K562 (cell line): Measurements from ENCODE around the gene MORF4L1. TPM values are rescaled to one million over a fixed set of nuclear protein-coding genes. Genes with fewer than 3 reads are reported as not detected.
"Not testable (repeated sequence)": the region's sequence is repeated elsewhere in the genome, so short reads cannot be mapped to it uniquely, and the experiment has no call there.

Source experiments
- ATAC-seq: fragments of 200-7000 bp; cut with Tn5 transposase; 3 replicates; pipeline ENCODE4 v1.9.1; 2020; ENCODE audit warnings: moderate library complexity
- BruUV-seq: library from RNA; stranded (reverse); fragments of 400-500 nt; replicated peaks from 2 replicates; lab custom pipeline; 2021; lab: Mats Ljungman, UMichigan
- CTCF ChIA-PET: fragments of 300-600 bp; formaldehyde crosslinking; extraction: SDS; loops from one replicate; lab custom pipeline; 2021; ENCODE audit warnings: low intra/inter-chr PET ratio; lab: Yijun Ruan, JAX
- POLR2A ChIA-PET: fragments of 300-600, 350-650 bp; sonication (Branson Sonifier 250); formaldehyde crosslinking; extraction: SDS; loops from one replicate; lab custom pipeline; 2021; ENCODE audit warnings: antibody characterized with exemption, inconsistent platforms; lab: Yijun Ruan, JAX
- DNase-seq, 4 experiments: peaks; one replicate each; pipeline versions ENCODE4 v3.0.0 to v3.0.0-alpha.2; 2011 to 2018; ENCODE audit warnings: low spot score in 3 of 4, mixed read lengths in 3 of 4; ENCODE audit errors: extremely low read depth in 1 of 4
- FAIRE-seq: peaks from 2 replicates; lab custom pipeline; 2011; peaks lifted over from hg19 to GRCh38; lab: Jason Lieb, UNC
- H2AFZ ChIP-seq: 2 replicates; pipeline ENCODE4 v1.6.0; 2011; ENCODE audit warnings: low read depth, low read length, control low read depth, inconsistent platforms
- H3K27ac ChIP-seq: fragments of 200-600 bp; 3 replicates; pipeline ENCODE4 v1.8.0; 2011; ENCODE audit warnings: low read depth, mild to moderate bottlenecking, control low read depth, inconsistent platforms, low read length, moderate library complexity, mixed read lengths; ENCODE audit errors: extremely low read depth
- H3K27me3 ChIP-seq, 2 experiments: fragments of 300-600 bp in 1 of 2; 2 replicates in 1 of 2; 3 replicates in 1 of 2; pipeline versions ENCODE4 v1.6.0 to v1.8.0; 2011; ENCODE audit warnings: inconsistent platforms in 2 of 2, low read length in 2 of 2, mild to moderate bottlenecking in 1 of 2, mixed read lengths in 1 of 2, moderate library complexity in 1 of 2; ENCODE audit not compliant: control insufficient read depth in 2 of 2, insufficient read depth in 2 of 2
- H3K36me3 ChIP-seq: fragments of 300-600 bp; 3 replicates; pipeline ENCODE4 v1.8.0; 2011; ENCODE audit warnings: mild to moderate bottlenecking, low read length, inconsistent platforms; ENCODE audit not compliant: control insufficient read depth, insufficient read depth
- H3K4me1 ChIP-seq, 2 experiments: fragments of 200-600 bp in 1 of 2; replicated peaks in 1 of 2; 2 replicates in 1 of 2; 3 replicates in 1 of 2; pipeline versions ENCODE4 v1.5.1 to v1.8.0; 2011; ENCODE audit warnings: inconsistent platforms in 2 of 2, low read length in 2 of 2, mild to moderate bottlenecking in 1 of 2, mixed read lengths in 1 of 2, moderate library complexity in 1 of 2; ENCODE audit not compliant: control insufficient read depth in 2 of 2, insufficient read depth in 2 of 2
- H3K4me2 ChIP-seq: 2 replicates; pipeline ENCODE4 v1.6.1; 2011; ENCODE audit warnings: low read length, control low read depth, inconsistent platforms, mixed read lengths; ENCODE audit not compliant: insufficient read depth
- H3K4me3 ChIP-seq: fragments of 200-600 bp; sonication (generic), shearing (Covaris generic); 2 replicates; pipeline ENCODE4 v1.5.1; 2016; ENCODE audit warnings: control low read depth, inconsistent platforms
- H3K79me2 ChIP-seq: fragments of 200-600 bp; 3 replicates; pipeline ENCODE4 v1.8.0; 2011; ENCODE audit warnings: low read length, inconsistent platforms; ENCODE audit not compliant: control insufficient read depth, insufficient read depth
- H3K9ac ChIP-seq, 2 experiments: 2 replicates each; pipeline versions ENCODE4 v1.6.0 to v1.6.1; 2011; ENCODE audit warnings: low read depth in 2 of 2, low read length in 2 of 2, control low read depth in 1 of 2, inconsistent platforms in 1 of 2, mild to moderate bottlenecking in 1 of 2, mixed read lengths in 1 of 2; ENCODE audit not compliant: insufficient read depth in 1 of 2
- H3K9me1 ChIP-seq: one replicate; pipeline ENCODE4 v1.6.0; 2011; ENCODE audit warnings: inconsistent platforms, mild to moderate bottlenecking, low read length, moderate library complexity; ENCODE audit not compliant: control insufficient read depth, insufficient read depth
- H3K9me3 ChIP-seq: replicated peaks from 2 replicates; pipeline ENCODE4 v1.5.1; 2011; ENCODE audit warnings: low read depth, low read length, inconsistent platforms; ENCODE audit not compliant: control insufficient read depth, insufficient read depth
- H4K20me1 ChIP-seq: replicated peaks from 2 replicates; pipeline ENCODE4 v1.6.1; 2011; ENCODE audit warnings: low read length, inconsistent platforms, mixed read lengths; ENCODE audit not compliant: control insufficient read depth, insufficient read depth
- PHF21A ChIP-seq: fragments of 450-650 bp; IDR thresholded peaks from 2 replicates; pipeline ENCODE4 v1.6.1; 2017; ENCODE audit warnings: low read depth, borderline replicate concordance
- PHF8 ChIP-seq: fragments of 200-600 bp; sonication (generic); IDR thresholded peaks from 2 replicates; pipeline ENCODE4 v1.6.1; 2012; ENCODE audit warnings: mixed run types, mild to moderate bottlenecking, inconsistent platforms, low read length, moderate library complexity, borderline replicate concordance
- STAT5A ChIP-seq: IDR thresholded peaks from 2 replicates; pipeline ENCODE4 v1.6.1; 2012; ENCODE audit warnings: low read length, inconsistent platforms, borderline replicate concordance
- TFE3 ChIP-seq: fragments of 450-650 bp; formaldehyde crosslinking; IDR thresholded peaks from 2 replicates; pipeline ENCODE4 v1.4.0; 2020; ENCODE audit warnings: mild to moderate bottlenecking, mixed read lengths
- WGBS: fragments of 100-300 bp; shearing (Covaris generic); methylation state at CpG from one replicate; pipeline ENCODE4 v1.1.6; 2016; ENCODE audit warnings: low coverage, mixed read lengths; ENCODE audit not compliant: insufficient coverage; ENCODE audit errors: missing lambda C conversion rate; 5-methylcytosine and 5-hydroxymethylcytosine counted together
- in situ Hi-C: fragments of 300-500 bp; cut with MboI; formaldehyde crosslinking; loops from 4 replicates; pipeline ENCODE4 v1.15.0; 2018; ENCODE audit warnings: inconsistent platforms, mixed read lengths
- intact Hi-C: fragments of 100-400 bp; cut with micrococcal nuclease; formaldehyde crosslinking; loops from 2 replicates; pipeline ENCODE4 v1.14.2; 2022
- polyA plus RNA-seq, 8 experiments: library from polyadenylated mRNA; depleted of rRNA in 4 of 8; stranded (reverse) in 5 of 8; unstranded in 3 of 8; fragments of >200 nt; fragmentation: Nextera tagmentation in 2 of 8; fragmentation: Illumina TruSeq in 1 of 8; extraction: Ambion mirVana in 2 of 8; extraction: Trizol in 1 of 8; gene quantifications; 2 replicates each; pipeline versions ENCODE4 v1.2.1 to v1.2.3, GENCODE V29; 2011 to 2014; ENCODE audit warnings: inconsistent platforms in 1 of 8, missing spikeins in 1 of 8
- total RNA-seq, 7 experiments: library from RNA; depleted of rRNA in 6 of 7; stranded (reverse); fragments of >200 nt in 6 of 7; fragmentation: Illumina TruSeq in 2 of 7; extraction: Trizol in 2 of 7; gene quantifications; 2 replicates each; pipeline versions ENCODE4 v1.2.1 to v1.2.3, GENCODE V29; 2011 to 2021; ENCODE audit warnings: low replicate concordance in 1 of 7

Gene MORF4L1
- total and polyA plus RNA-seq, 9 of the 15 experiments (the other 6 are each of a cell fraction or from before 2014, with no cell fraction given), result 127 to 615 (median 281) TPM

DNA sequence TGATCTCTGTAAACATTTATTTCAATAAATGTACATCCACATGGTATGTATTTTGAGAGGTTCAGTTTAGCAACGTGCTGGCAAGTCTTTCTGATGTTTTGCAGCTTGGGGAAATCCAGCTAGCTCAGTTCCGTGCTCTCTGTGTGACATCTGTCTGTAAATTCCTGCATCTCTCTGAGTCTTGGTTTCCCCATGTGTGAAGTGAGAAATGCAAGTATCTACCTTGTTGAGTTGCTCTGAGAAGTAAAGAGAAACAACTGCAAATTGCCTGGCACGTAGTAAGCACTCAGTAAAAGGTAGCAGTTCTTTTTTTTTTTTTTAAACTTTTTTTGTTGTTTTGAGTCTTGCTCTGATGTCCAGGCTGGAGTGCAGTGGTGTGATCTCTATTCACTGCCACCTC lies 30.2 kb upstream of the MORF4L1 start:
- no peak overlapping the region for H3K4me3 ChIP-seq
- FAIRE-seq (no peak), DNase-seq (peak in 1 of 4 experiments; percentile 1), ATAC-seq (no peak)
- 2% methylated on average over 3 of the region's 3 CpGs for WGBS
- TF ChIP-seq STAT5A (no peak), PHF21A (no peak), TFE3 (no peak), PHF8 (no peak)
- H3K27ac ChIP-seq, result no peak overlapping the region
- H3K36me3 ChIP-seq, result no peaks in the 10 kb centered on the region
- no peaks in the 10 kb centered on the region for H3K79me2 ChIP-seq
- no peak overlapping the region for H2AFZ ChIP-seq
- CTCF ChIA-PET, result no interaction called here
- no peaks in the 10 kb centered on the region for H3K4me1 ChIP-seq
- H4K20me1 ChIP-seq, result 0 out of 2 replicates have a peak, but pooled peaks cover 4% of the 10 kb centered on the region
- no peaks in the 10 kb centered on the region for H3K9me3 ChIP-seq
- in situ Hi-C loops (no loop called here), intact Hi-C loops (no loop called here)
- POLR2A ChIA-PET, result interaction anchor here (0.6 to 1.2 kb wide), 2 partner anchors 30 to 105 kb away, joined by 3 read pairs; partner anchors contain the start of gene MORF4L1
- peaks cover 11 to 27% of the 10 kb centered on the region in 2 experiments; a peak in 4 of 5 replicates for H3K27me3 ChIP-seq
- H3K4me2 ChIP-seq, result no peak overlapping the region
- H3K9ac ChIP-seq, result no peak overlapping the region
- H3K9me1 ChIP-seq, result no peaks in the 10 kb centered on the region
- BruUV-seq, result no TSS peak

GRCh38 chr15:78846906-78847305 lies 25.8 kb upstream of the MORF4L1 start:
- H3K9me3 ChIP-seq, H3K4me2 ChIP-seq, H3K79me2 ChIP-seq, intact Hi-C loops, ATAC-seq, H3K9ac ChIP-seq, H3K27ac ChIP-seq, H3K36me3 ChIP-seq, H3K27me3 ChIP-seq, H3K4me3 ChIP-seq, CTCF ChIA-PET, H2AFZ ChIP-seq, in situ Hi-C loops, BruUV-seq, H3K9me1 ChIP-seq, H3K4me1 ChIP-seq, FAIRE-seq, H4K20me1 ChIP-seq, DNase-seq: not testable (repeated sequence)
- POLR2A ChIA-PET, result interaction anchor here (1.1 kb wide), 1 partner anchor 8 kb away, joined by 5 read pairs; no protein-coding TSS in a partner anchor
- WGBS, result 73% methylated on average over 3 of the region's 27 CpGs
